IMR-90 (cell line): ENCODE data around the gene CCSER1.

Source experiments
- BHLHE40 ChIP-seq: fragments of 150-350 bp; IDR thresholded peaks from 2 replicates; pipeline ENCODE4 v1.6.1; 2016; ENCODE audit warnings: mild to moderate bottlenecking, low read depth, low read length
- CEBPB ChIP-seq: IDR thresholded peaks from 2 replicates; pipeline ENCODE4 v1.6.1; 2012; ENCODE audit warnings: low read depth, low read length, improper control_type of control experiment
- CTCF ChIP-seq: conservative IDR thresholded peaks from 2 replicates; pipeline ENCODE4 v1.5.1; 2012; ENCODE audit warnings: mild to moderate bottlenecking, low read depth, low read length, improper control_type of control experiment
- FOS ChIP-seq: fragments of 150-350 bp; IDR thresholded peaks from 2 replicates; pipeline ENCODE4 v1.6.1; 2016; ENCODE audit warnings: low read depth, low read length
- MXI1 ChIP-seq: IDR thresholded peaks from 2 replicates; pipeline ENCODE4 v1.6.1; 2012; ENCODE audit warnings: low read depth, mild to moderate bottlenecking, low read length, moderate library complexity, borderline replicate concordance
- POLR2A ChIP-seq: IDR thresholded peaks from 2 replicates; pipeline ENCODE4 v1.6.1; 2012; ENCODE audit warnings: mild to moderate bottlenecking, low read depth, low read length
- RAD21 ChIP-seq: IDR thresholded peaks from 2 replicates; pipeline ENCODE4 v1.6.1; 2012; ENCODE audit warnings: low read length, improper control_type of control experiment

GRCh38 chr4:91118597-91118996 is 991.4 kb downstream of the CCSER1 start:
- TF ChIP-seq CTCF, result no peak
- no peak for TF ChIP-seq POLR2A
- TF ChIP-seq BHLHE40, result no peak
- no peak for TF ChIP-seq FOS
- no peak for TF ChIP-seq MXI1
- TF ChIP-seq RAD21, result no peak
- TF ChIP-seq CEBPB, result no peak
